K562 (cell line): ENCODE data around the gene CBS. TPM values are rescaled to one million over a fixed set of nuclear protein-coding genes. Genes with fewer than 3 reads are reported as not detected.

ENCODE experiments used
- polyA plus RNA-seq, 8 experiments: library from polyadenylated mRNA; depleted of rRNA in 4 of 8; stranded (reverse) in 5 of 8; unstranded in 3 of 8; fragments of >200 nt; fragmentation: Nextera tagmentation in 2 of 8; fragmentation: Illumina TruSeq in 1 of 8; extraction: Ambion mirVana in 2 of 8; extraction: Trizol in 1 of 8; gene quantifications; 2 replicates each; pipeline versions ENCODE4 v1.2.1 to v1.2.3, GENCODE V29; 2011 to 2014; ENCODE audit warnings: inconsistent platforms in 1 of 8, missing spikeins in 1 of 8
- total RNA-seq, 7 experiments: library from RNA; depleted of rRNA in 6 of 7; stranded (reverse); fragments of >200 nt in 6 of 7; fragmentation: Illumina TruSeq in 2 of 7; extraction: Trizol in 2 of 7; gene quantifications; 2 replicates each; pipeline versions ENCODE4 v1.2.1 to v1.2.3, GENCODE V29; 2011 to 2021; ENCODE audit warnings: low replicate concordance in 1 of 7

Gene CBS
- total and polyA plus RNA-seq, 9 of the 15 experiments (the other 6 are each of a cell fraction or from before 2014, with no cell fraction given) = 4.6 to 472 (median 152) TPM

Other genes starting within 250 kb of the CBS start
- gene WDR4, start 196.3 kb downstream of the CBS start, total RNA-seq (2014; rRNA removed) = 30.2 and 41.6 TPM in 2 replicates
- gene WDR4, start 196.3 kb downstream of the CBS start, total RNA-seq (2014; rRNA removed; fragmentation: Illumina TruSeq; extraction: Trizol) = 21.4 and 29.7 TPM in 2 replicates
- gene WDR4, start 196.3 kb downstream of the CBS start, total RNA-seq (2015; rRNA removed; fragmentation: Illumina TruSeq; extraction: Trizol) = 43.4 and 44.3 TPM in 2 replicates
- gene WDR4, start 196.3 kb downstream of the CBS start, total RNA-seq (2021) = 95.3 and 95.4 TPM in 2 replicates
- 32.1 and 32.8 TPM in 2 replicates for gene WDR4, start 196.3 kb downstream of the CBS start, polyA plus RNA-seq (2011; rRNA removed)
- gene WDR4, start 196.3 kb downstream of the CBS start, polyA plus RNA-seq (2014; fragmentation: Illumina TruSeq; extraction: Trizol) = 48.1 and 59.6 TPM in 2 replicates
- gene WDR4, start 196.3 kb downstream of the CBS start, polyA plus RNA-seq (2014; fragmentation: Nextera tagmentation; extraction: Ambion mirVana) = 10 to 100 TPM in 1 of 2 experiments, 1 to 10 TPM in 1; 5.4 to 26.3 TPM
- 76.3 and 90.2 TPM in 2 replicates for gene WDR4, start 196.3 kb downstream of the CBS start, polyA plus RNA-seq (2014; rRNA removed)
- 87.8 and 89.7 TPM in 2 replicates for gene NDUFV3, start 182.5 kb downstream of the CBS start, total RNA-seq (2014; rRNA removed)
- gene NDUFV3, start 182.5 kb downstream of the CBS start, total RNA-seq (2014; rRNA removed; fragmentation: Illumina TruSeq; extraction: Trizol) = 74.3 and 81.5 TPM in 2 replicates
- 79.7 and 80.6 TPM in 2 replicates for gene NDUFV3, start 182.5 kb downstream of the CBS start, total RNA-seq (2015; rRNA removed; fragmentation: Illumina TruSeq; extraction: Trizol)
- 65.7 and 68.3 TPM in 2 replicates for gene NDUFV3, start 182.5 kb downstream of the CBS start, total RNA-seq (2021)
- 37.2 and 41.9 TPM in 2 replicates for gene NDUFV3, start 182.5 kb downstream of the CBS start, polyA plus RNA-seq (2011; rRNA removed)
- gene NDUFV3, start 182.5 kb downstream of the CBS start, polyA plus RNA-seq (2014; fragmentation: Illumina TruSeq; extraction: Trizol) = 63.0 and 77.9 TPM in 2 replicates
- gene NDUFV3, start 182.5 kb downstream of the CBS start, polyA plus RNA-seq (2014; fragmentation: Nextera tagmentation; extraction: Ambion mirVana) = 10 to 100 TPM; 19.1 to 23.6 TPM
- 67.2 and 80.0 TPM in 2 replicates for gene NDUFV3, start 182.5 kb downstream of the CBS start, polyA plus RNA-seq (2014; rRNA removed)
- gene ERVH48-1, start 150.2 kb downstream of the CBS start, total RNA-seq (2014; rRNA removed) = 0.09 TPM in 1 of 2 replicates, not detected in the other
- 0.06 TPM in 1 of 2 replicates, not detected in the other for gene ERVH48-1, start 150.2 kb downstream of the CBS start, total RNA-seq (2014; rRNA removed; fragmentation: Illumina TruSeq; extraction: Trizol)
- 0.08 TPM in 1 of 2 replicates, not detected in the other for gene ERVH48-1, start 150.2 kb downstream of the CBS start, total RNA-seq (2015; rRNA removed; fragmentation: Illumina TruSeq; extraction: Trizol)
- gene ERVH48-1, start 150.2 kb downstream of the CBS start, total RNA-seq (2021) = 0.09 TPM in 1 of 2 replicates, not detected in the other
- gene ERVH48-1, start 150.2 kb downstream of the CBS start, polyA plus RNA-seq (2011; rRNA removed) = 0.22 and 0.49 TPM in 2 replicates
- 0.07 and 0.16 TPM in 2 replicates for gene ERVH48-1, start 150.2 kb downstream of the CBS start, polyA plus RNA-seq (2014; fragmentation: Illumina TruSeq; extraction: Trizol)
- gene ERVH48-1, start 150.2 kb downstream of the CBS start, polyA plus RNA-seq (2014; fragmentation: Nextera tagmentation; extraction: Ambion mirVana) = under 1 TPM; 0.08 to 0.15 TPM
- gene ERVH48-1, start 150.2 kb downstream of the CBS start, polyA plus RNA-seq (2014; rRNA removed) = 0.11 and 0.20 TPM in 2 replicates
- gene PKNOX1, start 101.3 kb downstream of the CBS start, total RNA-seq (2014; rRNA removed) = 9.6 and 13.2 TPM in 2 replicates
- gene PKNOX1, start 101.3 kb downstream of the CBS start, total RNA-seq (2014; rRNA removed; fragmentation: Illumina TruSeq; extraction: Trizol) = 12.2 and 14.5 TPM in 2 replicates
- gene PKNOX1, start 101.3 kb downstream of the CBS start, total RNA-seq (2015; rRNA removed; fragmentation: Illumina TruSeq; extraction: Trizol) = 7.1 and 10.0 TPM in 2 replicates
- 11.7 and 14.9 TPM in 2 replicates for gene PKNOX1, start 101.3 kb downstream of the CBS start, total RNA-seq (2021)
- gene PKNOX1, start 101.3 kb downstream of the CBS start, polyA plus RNA-seq (2011; rRNA removed) = 21.8 and 25.9 TPM in 2 replicates
- 10.4 and 16.0 TPM in 2 replicates for gene PKNOX1, start 101.3 kb downstream of the CBS start, polyA plus RNA-seq (2014; fragmentation: Illumina TruSeq; extraction: Trizol)
- gene PKNOX1, start 101.3 kb downstream of the CBS start, polyA plus RNA-seq (2014; fragmentation: Nextera tagmentation; extraction: Ambion mirVana) = 10 to 100 TPM in 1 of 2 experiments, 1 to 10 TPM in 1; 8.8 to 13.2 TPM
- gene PKNOX1, start 101.3 kb downstream of the CBS start, polyA plus RNA-seq (2014; rRNA removed) = 12.7 and 15.4 TPM in 2 replicates
- gene U2AF1, start 31.7 kb upstream of the CBS start, total RNA-seq (2014; rRNA removed) = 60.1 and 95.6 TPM in 2 replicates
- 36.3 and 47.7 TPM in 2 replicates for gene U2AF1, start 31.7 kb upstream of the CBS start, total RNA-seq (2014; rRNA removed; fragmentation: Illumina TruSeq; extraction: Trizol)
- 43.9 and 44.9 TPM in 2 replicates for gene U2AF1, start 31.7 kb upstream of the CBS start, total RNA-seq (2015; rRNA removed; fragmentation: Illumina TruSeq; extraction: Trizol)
- gene U2AF1, start 31.7 kb upstream of the CBS start, total RNA-seq (2021) = 27.2 and 29.6 TPM in 2 replicates
- gene U2AF1, start 31.7 kb upstream of the CBS start, polyA plus RNA-seq (2011; rRNA removed) = 27.5 and 30.9 TPM in 2 replicates
- gene U2AF1, start 31.7 kb upstream of the CBS start, polyA plus RNA-seq (2014; fragmentation: Illumina TruSeq; extraction: Trizol) = 194 and 205 TPM in 2 replicates
- gene U2AF1, start 31.7 kb upstream of the CBS start, polyA plus RNA-seq (2014; fragmentation: Nextera tagmentation; extraction: Ambion mirVana) = 10 to 100 TPM; 87.0 to 88.1 TPM
- gene U2AF1, start 31.7 kb upstream of the CBS start, polyA plus RNA-seq (2014; rRNA removed) = 173 and 213 TPM in 2 replicates
- not detected in 2 replicates for gene CRYAA, start 93.2 kb upstream of the CBS start, total RNA-seq (2014; rRNA removed)
- not detected in 2 replicates for gene CRYAA, start 93.2 kb upstream of the CBS start, total RNA-seq (2014; rRNA removed; fragmentation: Illumina TruSeq; extraction: Trizol)
- not detected in 2 replicates for gene CRYAA, start 93.2 kb upstream of the CBS start, total RNA-seq (2015; rRNA removed; fragmentation: Illumina TruSeq; extraction: Trizol)
- gene CRYAA, start 93.2 kb upstream of the CBS start, total RNA-seq (2021) = not detected in 2 replicates
- not detected in 2 replicates for gene CRYAA, start 93.2 kb upstream of the CBS start, polyA plus RNA-seq (2011; rRNA removed)
- not detected in 2 replicates for gene CRYAA, start 93.2 kb upstream of the CBS start, polyA plus RNA-seq (2014; fragmentation: Illumina TruSeq; extraction: Trizol)
- not detected for gene CRYAA, start 93.2 kb upstream of the CBS start, polyA plus RNA-seq (2014; fragmentation: Nextera tagmentation; extraction: Ambion mirVana)
- not detected in 2 replicates for gene CRYAA, start 93.2 kb upstream of the CBS start, polyA plus RNA-seq (2014; rRNA removed)